ENCODE measurements around the gene KCNMA1. TPM values are rescaled to one million over a fixed set of nuclear protein-coding genes. Genes with fewer than 3 reads are reported as not detected.

KCNMA1 gene
- total RNA-seq, 3 donors from 2014 or later: 45.4 to 312 (median 62.4) TPM

- peak; percentile 89 for ATAC-seq
These were observed 50.7 kb downstream of the KCNMA1 start for GRCh38 chr10:77586719-77587415.

GRCh38 chr10:77584938-77585337 is 52.7 kb downstream of the KCNMA1 start:
- H3K4me3 ChIP-seq: no peak overlapping the region
- ATAC-seq (no peak), DNase-seq (no peak)
- no peaks in the 10 kb centered on the region for H3K4me1 ChIP-seq (ENCODE audit: low read depth)
- intact Hi-C loops (cut with DNase I, micrococcal nuclease): no loop called here
- no peaks in the 10 kb centered on the region for H3K9me3 ChIP-seq
- TF ChIP-seq CTCF (IDR thresholded peaks at IDR 0.05): no peak
- no peaks in the 10 kb centered on the region for H3K36me3 ChIP-seq (ENCODE audit: low read depth)

More at GRCh38 chr10:77586719-77587415, 50.7 kb downstream of the KCNMA1 start:
- intact Hi-C loops (cut with DNase I, micrococcal nuclease): no loop called here
- no peaks in the 10 kb centered on the region for H3K9me3 ChIP-seq
- no peak for TF ChIP-seq CTCF (IDR thresholded peaks at IDR 0.05)
- H3K36me3 ChIP-seq (ENCODE audit: low read depth): no peaks in the 10 kb centered on the region
- H3K4me1 ChIP-seq (ENCODE audit: low read depth): no peaks in the 10 kb centered on the region
- H3K4me3 ChIP-seq: no peak overlapping the region
- DNase-seq: peak in 1 of 3 donors; percentile 44

DNA sequence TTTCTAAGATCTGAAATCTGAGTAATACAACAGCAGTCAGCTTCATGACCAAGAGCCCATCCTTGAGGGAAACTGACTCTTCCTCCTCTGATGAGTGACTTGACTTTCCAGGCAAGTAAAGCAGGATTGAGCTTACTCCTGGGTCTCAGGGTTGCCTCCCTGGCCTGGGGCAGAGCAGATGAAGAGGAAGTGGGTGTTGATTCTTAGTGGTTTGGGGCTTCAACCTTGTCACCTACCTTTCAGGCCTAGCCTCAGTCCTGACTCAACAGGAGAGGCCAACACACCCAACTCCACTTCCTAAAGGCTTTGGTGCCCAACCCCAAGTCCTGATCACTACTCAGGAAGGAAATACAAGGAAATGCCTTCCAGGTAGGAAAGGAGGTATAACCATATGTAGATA is 54.1 kb downstream of the KCNMA1 start:
- intact Hi-C loops (cut with DNase I, micrococcal nuclease): no loop called here
- no peaks in the 10 kb centered on the region for H3K36me3 ChIP-seq (ENCODE audit: low read depth)
- no peak for DNase-seq
- H3K9me3 ChIP-seq: no peaks in the 10 kb centered on the region
- H3K4me3 ChIP-seq: no peak overlapping the region
- TF ChIP-seq CTCF (IDR thresholded peaks at IDR 0.05): no peak
- ATAC-seq: peak; percentile 27
- no peaks in the 10 kb centered on the region for H3K4me1 ChIP-seq (ENCODE audit: low read depth)

- DNase-seq (no peak), ATAC-seq (no peak)
- no peaks in the 10 kb centered on the region for H3K9me3 ChIP-seq
- no peak for TF ChIP-seq CTCF (IDR thresholded peaks at IDR 0.05)
- no peaks in the 10 kb centered on the region for H3K4me1 ChIP-seq (ENCODE audit: low read depth)
- no peaks in the 10 kb centered on the region for H3K36me3 ChIP-seq (ENCODE audit: low read depth)
- intact Hi-C loops (cut with DNase I, micrococcal nuclease): no loop called here
- no peak overlapping the region for H3K4me3 ChIP-seq
These were observed 54.9 kb downstream of the KCNMA1 start for GRCh38 chr10:77582710-77583115.

DNA sequence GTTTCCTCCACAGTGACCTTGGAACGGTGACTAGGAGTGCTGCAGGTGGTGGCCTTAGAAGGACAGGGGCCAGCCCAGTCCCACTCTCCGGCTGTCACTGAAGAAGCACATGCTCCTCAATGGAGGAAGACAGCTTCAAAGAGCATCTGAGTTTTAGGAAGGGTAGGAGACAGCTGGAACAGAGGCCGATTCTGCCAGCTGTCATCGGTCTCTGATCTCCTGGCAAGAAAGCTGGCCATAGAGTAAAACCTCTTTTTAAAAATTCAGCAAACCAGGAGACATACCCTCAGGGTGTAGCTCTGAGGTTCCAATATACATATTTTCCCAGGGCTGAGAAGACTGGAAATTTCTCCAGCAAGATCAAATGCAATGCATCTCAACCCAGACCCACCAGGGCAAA is 55.9 kb downstream of the KCNMA1 start:
- TF ChIP-seq CTCF (IDR thresholded peaks at IDR 0.05): no peak
- no peak overlapping the region for H3K4me3 ChIP-seq
- H3K4me1 ChIP-seq (ENCODE audit: low read depth): no peaks in the 10 kb centered on the region
- no peaks in the 10 kb centered on the region for H3K9me3 ChIP-seq
- intact Hi-C loops (cut with DNase I, micrococcal nuclease): no loop called here
- ATAC-seq (no peak), DNase-seq (no peak)
- no peaks in the 10 kb centered on the region for H3K36me3 ChIP-seq (ENCODE audit: low read depth)
